Nephron progenitor cell (in vitro differentiated cells): Measurements from ENCODE around the gene CDC14A.

Experiments
- DNase-seq: peaks from one replicate; pipeline ENCODE4 v3.0.0; 2021
- H3K27ac Mint-ChIP-seq: 2 replicates; pipeline ENCODE4 v1.8.0; 2021; ENCODE audit warnings: mild to moderate bottlenecking, moderate library complexity, mixed read lengths
- H3K27me3 Mint-ChIP-seq: 2 replicates; pipeline ENCODE4 v1.8.0; 2021; ENCODE audit warnings: mild to moderate bottlenecking, low read depth, mixed read lengths; ENCODE audit not compliant: poor library complexity
- H3K36me3 Mint-ChIP-seq: 2 replicates; pipeline ENCODE4 v1.8.0; 2021; ENCODE audit warnings: low read depth, mixed read lengths
- H3K4me1 Mint-ChIP-seq: 2 replicates; pipeline ENCODE4 v1.8.0; 2021; ENCODE audit warnings: mixed read lengths
- H3K4me3 Mint-ChIP-seq: 2 replicates; pipeline ENCODE4 v1.8.0; 2021; ENCODE audit warnings: mild to moderate bottlenecking, moderate library complexity, mixed read lengths
- H3K9me3 Mint-ChIP-seq: 2 replicates; pipeline ENCODE4 v1.8.0; 2021; ENCODE audit warnings: mild to moderate bottlenecking, moderate library complexity, mixed read lengths
- TF ChIP-seq, protein P1 (sequence below): fragments of 200-600 bp; sonication (generic); IDR thresholded peaks from 2 replicates; pipeline ENCODE4 v1.5.0; 2021; ENCODE audit warnings: antibody characterized with exemption

Gene CDC14A

GRCh38 chr1:100502052-100502792 lies 149.9 kb downstream of the CDC14A start:
- Mint-ChIP-seq H3K27ac (no peak overlapping the region), H3K36me3 (peaks cover 65% of the 10 kb centered on the region), H3K27me3 (no peaks in the 10 kb centered on the region), H3K4me1 (no peaks in the 10 kb centered on the region), H3K9me3 (no peaks in the 10 kb centered on the region), H3K4me3 (no peak overlapping the region)
- no peak for DNase-seq
- TF ChIP-seq, protein P1, sequence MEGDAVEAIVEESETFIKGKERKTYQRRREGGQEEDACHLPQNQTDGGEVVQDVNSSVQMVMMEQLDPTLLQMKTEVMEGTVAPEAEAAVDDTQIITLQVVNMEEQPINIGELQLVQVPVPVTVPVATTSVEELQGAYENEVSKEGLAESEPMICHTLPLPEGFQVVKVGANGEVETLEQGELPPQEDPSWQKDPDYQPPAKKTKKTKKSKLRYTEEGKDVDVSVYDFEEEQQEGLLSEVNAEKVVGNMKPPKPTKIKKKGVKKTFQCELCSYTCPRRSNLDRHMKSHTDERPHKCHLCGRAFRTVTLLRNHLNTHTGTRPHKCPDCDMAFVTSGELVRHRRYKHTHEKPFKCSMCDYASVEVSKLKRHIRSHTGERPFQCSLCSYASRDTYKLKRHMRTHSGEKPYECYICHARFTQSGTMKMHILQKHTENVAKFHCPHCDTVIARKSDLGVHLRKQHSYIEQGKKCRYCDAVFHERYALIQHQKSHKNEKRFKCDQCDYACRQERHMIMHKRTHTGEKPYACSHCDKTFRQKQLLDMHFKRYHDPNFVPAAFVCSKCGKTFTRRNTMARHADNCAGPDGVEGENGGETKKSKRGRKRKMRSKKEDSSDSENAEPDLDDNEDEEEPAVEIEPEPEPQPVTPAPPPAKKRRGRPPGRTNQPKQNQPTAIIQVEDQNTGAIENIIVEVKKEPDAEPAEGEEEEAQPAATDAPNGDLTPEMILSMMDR, result no peak

- H3K36me3 Mint-ChIP-seq, result peaks cover 59% of the 10 kb centered on the region
- H3K9me3 Mint-ChIP-seq, result no peaks in the 10 kb centered on the region
- no peaks in the 10 kb centered on the region for H3K27me3 Mint-ChIP-seq
- H3K4me1 Mint-ChIP-seq, result peaks cover 4% of the 10 kb centered on the region
- H3K27ac Mint-ChIP-seq, result no peak overlapping the region
- H3K4me3 Mint-ChIP-seq, result no peak overlapping the region
- TF ChIP-seq, protein P1, result no peak
- no peak for DNase-seq
Observed at GRCh38 chr1:100506217-100506616, 153.9 kb downstream of the CDC14A start.

GRCh38 chr1:100510451-100510850 lies 158.1 kb downstream of the CDC14A start:
- H3K27ac Mint-ChIP-seq, result no peak overlapping the region
- H3K9me3 Mint-ChIP-seq, result no peaks in the 10 kb centered on the region
- no peak overlapping the region for H3K4me3 Mint-ChIP-seq
- H3K4me1 Mint-ChIP-seq, result peaks cover 4% of the 10 kb centered on the region
- H3K36me3 Mint-ChIP-seq, result peaks cover 34% of the 10 kb centered on the region
- H3K27me3 Mint-ChIP-seq, result no peaks in the 10 kb centered on the region
- DNase-seq, result no peak
- TF ChIP-seq, protein P1, result no peak

- Mint-ChIP-seq H3K9me3 (no peaks in the 10 kb centered on the region), H3K36me3 (peaks cover 28% of the 10 kb centered on the region), H3K4me3 (no peak overlapping the region), H3K4me1 (peaks cover 4% of the 10 kb centered on the region), H3K27me3 (no peaks in the 10 kb centered on the region), H3K27ac (no peak overlapping the region)
- TF ChIP-seq, protein P1, result no peak
- no peak for DNase-seq
Observed at GRCh38 chr1:100511058-100511457, 158.8 kb downstream of the CDC14A start.

- TF ChIP-seq, protein P1, result no peak
- H3K27ac Mint-ChIP-seq, result no peak overlapping the region
- peaks cover 10% of the 10 kb centered on the region for H3K4me1 Mint-ChIP-seq
- peaks cover 25% of the 10 kb centered on the region for H3K36me3 Mint-ChIP-seq
- H3K4me3 Mint-ChIP-seq, result no peak overlapping the region
- no peaks in the 10 kb centered on the region for H3K9me3 Mint-ChIP-seq
- DNase-seq, result no peak
- H3K27me3 Mint-ChIP-seq, result no peaks in the 10 kb centered on the region
Observed at GRCh38 chr1:100511773-100512172, 159.5 kb downstream of the CDC14A start.

DNA sequence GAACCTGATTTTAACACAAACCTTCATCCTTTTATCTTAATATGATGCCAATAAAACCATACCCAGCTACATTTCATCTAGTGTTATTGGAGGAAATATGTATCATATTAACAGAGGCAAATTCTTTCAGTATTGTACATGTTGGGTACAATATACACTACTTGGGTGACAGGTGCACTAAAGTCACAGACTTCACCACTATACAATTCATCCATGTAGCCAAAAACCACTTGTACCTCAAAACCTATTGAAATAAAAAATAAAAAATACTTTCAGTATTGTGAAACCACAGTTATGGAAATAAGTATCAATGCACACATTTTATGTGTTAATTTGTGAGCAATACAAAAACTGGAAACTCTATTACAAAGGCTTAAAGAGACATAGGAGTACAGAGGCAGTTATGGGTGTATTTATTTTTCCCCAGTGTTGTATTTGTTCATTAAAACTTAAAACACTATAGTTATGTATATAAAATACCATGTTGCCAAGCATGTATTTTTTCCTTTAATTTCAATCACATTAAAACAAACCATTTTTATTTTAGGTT lies 160.6 kb downstream of the CDC14A start:
- H3K4me3 Mint-ChIP-seq, result no peak overlapping the region
- H3K27ac Mint-ChIP-seq, result no peak overlapping the region
- TF ChIP-seq, protein P1, result no peak
- H3K36me3 Mint-ChIP-seq, result peaks cover 20% of the 10 kb centered on the region
- DNase-seq, result no peak
- H3K4me1 Mint-ChIP-seq, result peaks cover 20% of the 10 kb centered on the region
- H3K9me3 Mint-ChIP-seq, result no peaks in the 10 kb centered on the region
- no peaks in the 10 kb centered on the region for H3K27me3 Mint-ChIP-seq
